ENCODE results near the gene PROSER1. TPM values are rescaled to one million over a fixed set of nuclear protein-coding genes. Genes with fewer than 3 reads are reported as not detected.

Gene PROSER1
- total and polyA plus RNA-seq, 9 of the 15 experiments (the other 6 are each of a cell fraction or from before 2014, with no cell fraction given) = 9.2 to 36.2 (median 10.4) TPM

GRCh38 chr13:39056018-39056417 is 18.1 kb upstream of the PROSER1 start:
- no peaks in the 10 kb centered on the region for H3K9me3 ChIP-seq (replicated peaks; ENCODE audit: control insufficient read depth, insufficient read depth, low read depth, low read length)
- WGBS (ENCODE audit: insufficient coverage, low coverage, missing lambda C conversion rate) = 50% methylated on average over 1 of the region's 1 CpG
- no peak overlapping the region for H3K4me2 ChIP-seq (ENCODE audit: insufficient read depth, low read length)
- no peak overlapping the region for H2AFZ ChIP-seq (ENCODE audit: low read depth, low read length)
- H3K79me2 ChIP-seq (ENCODE audit: control insufficient read depth, insufficient read depth, low read length) = no peaks in the 10 kb centered on the region
- intact Hi-C loops (cut with micrococcal nuclease) = loop anchor here (10.0 kb wide), 2 partner anchors 209 to 559 kb away; no protein-coding TSS in a partner anchor
- DNase-seq (ENCODE audit: extremely low read depth in 1 of 4, low spot score in 3 of 4) (no peak), FAIRE-seq (no peak), ATAC-seq (no peak)
- no peaks in the 10 kb centered on the region for H3K4me1 ChIP-seq (replicated peaks in 1 of 2; ENCODE audit: control insufficient read depth in 2 of 2, insufficient read depth in 2 of 2, low read length in 2 of 2)
- H4K20me1 ChIP-seq (replicated peaks; ENCODE audit: control insufficient read depth, insufficient read depth, low read length) = no peaks in the 10 kb centered on the region
- H3K27me3 ChIP-seq (ENCODE audit: control insufficient read depth in 2 of 2, insufficient read depth in 2 of 2, low read length in 2 of 2) = no peaks in the 10 kb centered on the region
- BruUV-seq (replicated peaks) = no TSS peak
- no peak overlapping the region for H3K27ac ChIP-seq (ENCODE audit: extremely low read depth, low read depth, low read length)
- H3K9me1 ChIP-seq (ENCODE audit: control insufficient read depth, insufficient read depth, low read length) = no peaks in the 10 kb centered on the region
- CTCF ChIA-PET (ENCODE audit: low intra/inter-chr PET ratio) = no interaction called here
- in situ Hi-C loops (cut with MboI) = no loop called here
- POLR2A ChIA-PET = interaction anchor here (1.3 kb wide), 1 partner anchor 18 kb away, joined by 3 read pairs; the partner anchor contains the start of genes NHLRC3 and PROSER1
- no peak overlapping the region for H3K9ac ChIP-seq (ENCODE audit: insufficient read depth in 1 of 2, low read depth in 2 of 2, low read length in 2 of 2)
- no peaks in the 10 kb centered on the region; the same call in 2 of the 3 replicates for H3K36me3 ChIP-seq (ENCODE audit: control insufficient read depth, insufficient read depth, low read length)
- no peak overlapping the region for H3K4me3 ChIP-seq
- TF ChIP-seq ZNF436 (CRISPR knock-in tag; IDR thresholded peaks at IDR 0.05) = no peak
- TF ChIP-seq RBM25 (IDR thresholded peaks at IDR 0.05; ENCODE audit: low read depth, low read length, severe bottlenecking) = peak; percentile 34
- TF ChIP-seq CHD7 (IDR thresholded peaks at IDR 0.05; ENCODE audit: low read depth, low read length) = no peak
- TF ChIP-seq HDAC6 (IDR thresholded peaks at IDR 0.05; ENCODE audit: low read depth, low read length) = no peak
- peak; percentile 77 for TF ChIP-seq ZNF146 (CRISPR knock-in tag; IDR thresholded peaks at IDR 0.05; ENCODE audit: unreplicated experiment)
